DND-41 (cell line): ENCODE results near the gene KRTAP3-2.

Source experiments
- ATAC-seq: fragments of 200-7000 bp; cut with Tn5 transposase; 3 replicates; pipeline ENCODE4 v1.9.1; 2021; ENCODE audit warnings: low read depth; ENCODE audit not compliant: insufficient read depth
- DNase-seq: peaks from one replicate; pipeline ENCODE4 v3.0.0-alpha.2; 2020
- H2AFZ ChIP-seq: 2 replicates; pipeline ENCODE4 v1.6.0; 2012; ENCODE audit warnings: low read depth, low read length
- H3K27ac ChIP-seq: 2 replicates; pipeline ENCODE4 v1.5.1; 2012; ENCODE audit warnings: low read length, inconsistent platforms
- H3K27me3 ChIP-seq: fragments of 200-600 bp; sonication (generic); 2 replicates; pipeline ENCODE4 v1.6.0; 2012; ENCODE audit warnings: low read length, mild to moderate bottlenecking, inconsistent platforms; ENCODE audit not compliant: insufficient read depth, poor library complexity
- H3K36me3 ChIP-seq: 2 replicates; pipeline ENCODE4 v1.5.1; 2012; ENCODE audit warnings: low read length, inconsistent platforms; ENCODE audit not compliant: insufficient read depth
- H3K4me1 ChIP-seq: 2 replicates; pipeline ENCODE4 v1.5.1; 2012; ENCODE audit warnings: mild to moderate bottlenecking, low read length; ENCODE audit not compliant: insufficient read depth
- H3K4me2 ChIP-seq: 2 replicates; pipeline ENCODE4 v1.6.0; 2012; ENCODE audit warnings: mild to moderate bottlenecking, moderate library complexity, low read length, inconsistent platforms; ENCODE audit not compliant: insufficient read depth
- H3K4me3 ChIP-seq, 2 experiments: fragments of 200-600 bp in 1 of 2; shearing (Covaris generic) in 1 of 2; 2 replicates each; pipeline ENCODE4 v1.5.1; 2012 to 2016; ENCODE audit warnings: inconsistent platforms in 2 of 2, low read length in 2 of 2, mild to moderate bottlenecking in 2 of 2, low read depth in 1 of 2, moderate library complexity in 1 of 2
- H3K79me2 ChIP-seq: 2 replicates; pipeline ENCODE4 v1.6.0; 2012; ENCODE audit warnings: low read length, inconsistent platforms; ENCODE audit not compliant: insufficient read depth
- H3K9ac ChIP-seq: 2 replicates; pipeline ENCODE4 v1.6.0; 2012; ENCODE audit warnings: low read depth, mild to moderate bottlenecking, inconsistent platforms, low read length, moderate library complexity
- H3K9me3 ChIP-seq: 2 replicates; pipeline ENCODE4 v1.5.1; 2012; ENCODE audit warnings: low read length, moderate library complexity, mild to moderate bottlenecking, inconsistent platforms; ENCODE audit not compliant: insufficient read depth, severe bottlenecking
- H4K20me1 ChIP-seq: 2 replicates; pipeline ENCODE4 v1.6.0; 2012; ENCODE audit warnings: low read length; ENCODE audit not compliant: insufficient read depth
- EZH2 ChIP-seq: IDR thresholded peaks from 3 replicates; pipeline ENCODE4 v1.6.1; 2012; ENCODE audit warnings: borderline replicate concordance, low read depth, mild to moderate bottlenecking, moderate library complexity, low read length, inconsistent platforms; ENCODE audit not compliant: severe bottlenecking
- TF ChIP-seq, protein P1 (sequence below): IDR thresholded peaks from 2 replicates; pipeline ENCODE4 v1.5.1; 2012; ENCODE audit warnings: borderline replicate concordance, low read length, moderate library complexity, mild to moderate bottlenecking; ENCODE audit not compliant: poor library complexity, severe bottlenecking; ENCODE audit errors: extremely low read depth

KRTAP3-2 gene

DNA sequence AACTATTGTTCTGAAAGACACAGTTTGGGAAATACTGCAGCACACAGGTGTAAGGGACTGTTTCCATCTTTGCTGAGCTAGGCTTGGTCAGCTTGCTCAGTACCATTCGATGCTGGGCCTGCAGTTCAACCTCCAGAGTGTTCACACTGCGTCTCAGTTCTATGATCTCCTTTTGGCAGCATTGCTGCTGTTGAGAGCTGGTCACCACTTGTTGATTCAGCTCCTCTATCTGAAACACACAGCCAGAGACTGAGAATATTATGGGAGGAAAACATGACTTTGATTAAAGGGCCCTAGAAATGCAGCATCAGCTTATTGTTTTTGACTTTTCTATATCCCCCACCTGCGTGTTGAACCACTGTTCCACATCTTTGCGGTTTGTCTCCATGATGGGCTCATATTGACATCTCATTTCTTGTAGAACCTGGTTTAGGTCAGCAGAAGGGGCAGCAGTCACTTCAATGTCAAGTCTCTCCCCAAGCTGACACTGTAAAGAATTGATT is 37.6 kb downstream of the KRTAP3-2 start:
- H3K79me2 ChIP-seq: no peaks in the 10 kb centered on the region
- no peak overlapping the region for H3K4me2 ChIP-seq
- H3K27ac ChIP-seq: no peak overlapping the region
- H3K36me3 ChIP-seq: no peaks in the 10 kb centered on the region
- no peaks in the 10 kb centered on the region for H3K9me3 ChIP-seq
- H3K4me3 ChIP-seq: no peak overlapping the region
- no peak for ATAC-seq
- TF ChIP-seq, protein P1, sequence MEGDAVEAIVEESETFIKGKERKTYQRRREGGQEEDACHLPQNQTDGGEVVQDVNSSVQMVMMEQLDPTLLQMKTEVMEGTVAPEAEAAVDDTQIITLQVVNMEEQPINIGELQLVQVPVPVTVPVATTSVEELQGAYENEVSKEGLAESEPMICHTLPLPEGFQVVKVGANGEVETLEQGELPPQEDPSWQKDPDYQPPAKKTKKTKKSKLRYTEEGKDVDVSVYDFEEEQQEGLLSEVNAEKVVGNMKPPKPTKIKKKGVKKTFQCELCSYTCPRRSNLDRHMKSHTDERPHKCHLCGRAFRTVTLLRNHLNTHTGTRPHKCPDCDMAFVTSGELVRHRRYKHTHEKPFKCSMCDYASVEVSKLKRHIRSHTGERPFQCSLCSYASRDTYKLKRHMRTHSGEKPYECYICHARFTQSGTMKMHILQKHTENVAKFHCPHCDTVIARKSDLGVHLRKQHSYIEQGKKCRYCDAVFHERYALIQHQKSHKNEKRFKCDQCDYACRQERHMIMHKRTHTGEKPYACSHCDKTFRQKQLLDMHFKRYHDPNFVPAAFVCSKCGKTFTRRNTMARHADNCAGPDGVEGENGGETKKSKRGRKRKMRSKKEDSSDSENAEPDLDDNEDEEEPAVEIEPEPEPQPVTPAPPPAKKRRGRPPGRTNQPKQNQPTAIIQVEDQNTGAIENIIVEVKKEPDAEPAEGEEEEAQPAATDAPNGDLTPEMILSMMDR: no peak
- no peak for TF ChIP-seq EZH2
- no peak overlapping the region for H3K9ac ChIP-seq
- H4K20me1 ChIP-seq: no peaks in the 10 kb centered on the region
- H3K4me1 ChIP-seq: no peaks in the 10 kb centered on the region
- peaks cover 9% of the 10 kb centered on the region for H3K27me3 ChIP-seq
- H2AFZ ChIP-seq: no peak overlapping the region
- no peak for DNase-seq

GRCh38 chr17:40961591-40961990 is 38.1 kb downstream of the KRTAP3-2 start:
- H3K4me1 ChIP-seq: no peaks in the 10 kb centered on the region
- H3K4me3 ChIP-seq: no peak overlapping the region
- no peak overlapping the region for H3K4me2 ChIP-seq
- H3K36me3 ChIP-seq: no peaks in the 10 kb centered on the region
- no peak overlapping the region for H2AFZ ChIP-seq
- H3K9ac ChIP-seq: no peak overlapping the region
- no peaks in the 10 kb centered on the region for H3K9me3 ChIP-seq
- DNase-seq: no peak
- H3K27ac ChIP-seq: no peak overlapping the region
- H3K79me2 ChIP-seq: no peaks in the 10 kb centered on the region
- H4K20me1 ChIP-seq: no peaks in the 10 kb centered on the region
- peaks cover 11% of the 10 kb centered on the region for H3K27me3 ChIP-seq
- no peak for TF ChIP-seq EZH2
- TF ChIP-seq, protein P1: no peak
- ATAC-seq: no peak

DNA sequence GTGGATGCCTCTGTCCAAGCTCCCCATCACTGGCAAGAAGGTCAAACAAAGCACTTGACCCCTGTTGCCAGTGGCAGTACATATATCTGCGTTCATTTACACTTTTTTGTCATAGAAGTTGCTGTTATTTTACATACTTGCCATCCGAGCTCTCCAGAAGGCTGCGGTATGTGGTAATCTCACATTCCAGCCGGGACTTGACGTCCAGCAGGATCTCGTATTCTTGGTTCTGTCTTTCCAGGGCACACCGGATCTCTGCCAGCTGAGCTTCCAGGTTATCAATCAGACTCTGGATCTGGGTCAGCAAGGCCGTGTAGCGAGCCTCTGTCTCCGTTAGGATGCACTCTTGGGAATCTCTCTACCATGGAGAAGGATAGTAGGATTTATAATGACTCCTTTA is 39.6 kb downstream of the KRTAP3-2 start:
- Histone ChIP-seq H3K4me3 (no peak overlapping the region), H3K79me2 (no peaks in the 10 kb centered on the region), H3K27ac (no peak overlapping the region), H3K9me3 (no peaks in the 10 kb centered on the region), H3K4me1 (no peaks in the 10 kb centered on the region), H3K27me3 (peaks cover 16% of the 10 kb centered on the region), H4K20me1 (no peaks in the 10 kb centered on the region), H3K9ac (no peak overlapping the region), H3K4me2 (no peak overlapping the region), H2AFZ (0 out of 2 replicates have a peak overlapping the region, but pooled peaks have one; percentile 8), H3K36me3 (no peaks in the 10 kb centered on the region)
- DNase-seq (no peak), ATAC-seq (no peak)
- TF ChIP-seq, protein P1: no peak
- TF ChIP-seq EZH2: no peak
